Measurements from ENCODE around the gene PABPN1L. TPM values are rescaled to one million over a fixed set of nuclear protein-coding genes. Genes with fewer than 3 reads are reported as not detected.

The PABPN1L gene
- total RNA-seq, 6 experiments from 2014 or later: 0.37 TPM; not detected in 5

- intact Hi-C loops (cut with DNase I): no loop called here
- H3K36me3 ChIP-seq: peaks cover 0 to 8% (median 2%) of the 10 kb centered on the region in 4 donors
- H3K27ac ChIP-seq: no peak overlapping the region
- ATAC-seq (no peak), DNase-seq (no peak)
- no peak for TF ChIP-seq POLR2A (IDR thresholded peaks at IDR 0.05)
- no peak for TF ChIP-seq CTCF (IDR thresholded peaks at IDR 0.05)
- no peak overlapping the region for H3K4me3 ChIP-seq
- H3K4me1 ChIP-seq: no peaks in the 10 kb centered on the region
- no peaks in the 10 kb centered on the region for H3K27me3 ChIP-seq
- 100% methylated on average over 1 of the region's 25 CpGs for WGBS (ENCODE audit: insufficient coverage, low coverage, low lambda C conversion rate, missing lambda C conversion rate)
- no peaks in the 10 kb centered on the region for H3K9me3 ChIP-seq
Measured at GRCh38 chr16:88842806-88843205, 23.7 kb downstream of the PABPN1L start.

- Histone ChIP-seq H3K4me3 (no peak overlapping the region), H3K27ac (no peak overlapping the region), H3K36me3 (peaks cover 0 to 8% (median 2%) of the 10 kb centered on the region in 4 donors), H3K27me3 (no peaks in the 10 kb centered on the region), H3K4me1 (no peaks in the 10 kb centered on the region), H3K9me3 (no peaks in the 10 kb centered on the region)
- no peak for ATAC-seq
- DNase-seq: no peak
- intact Hi-C loops (cut with DNase I): no loop called here
- 100% methylated on average over 5 of the region's 15 CpGs for WGBS (ENCODE audit: insufficient coverage, low coverage, low lambda C conversion rate, missing lambda C conversion rate)
- TF ChIP-seq POLR2A (IDR thresholded peaks at IDR 0.05): no peak
- no peak for TF ChIP-seq CTCF (IDR thresholded peaks at IDR 0.05)
Measured at GRCh38 chr16:88842308-88842756, 24.1 kb downstream of the PABPN1L start.

- no peak for TF ChIP-seq POLR2A (IDR thresholded peaks at IDR 0.05)
- no peak for TF ChIP-seq CTCF (IDR thresholded peaks at IDR 0.05)
- H3K4me1 ChIP-seq: no peaks in the 10 kb centered on the region
- no peak overlapping the region for H3K4me3 ChIP-seq
- ATAC-seq (no peak), DNase-seq (no peak)
- WGBS (ENCODE audit: insufficient coverage, low coverage, low lambda C conversion rate, missing lambda C conversion rate): no CpG with 5 or more reads among the region's 40 CpGs
- H3K36me3 ChIP-seq: peaks cover 0 to 8% (median 2%) of the 10 kb centered on the region in 4 donors
- H3K27ac ChIP-seq: no peak overlapping the region
- intact Hi-C loops (cut with DNase I): no loop called here
- H3K27me3 ChIP-seq: no peaks in the 10 kb centered on the region
- H3K9me3 ChIP-seq: no peaks in the 10 kb centered on the region
Measured at GRCh38 chr16:88841521-88842307, 24.7 kb downstream of the PABPN1L start.

GRCh38 chr16:88840600-88841215, 25.8 kb downstream of the PABPN1L start:
- ATAC-seq (no peak), DNase-seq (no peak)
- intact Hi-C loops (cut with DNase I): no loop called here
- Histone ChIP-seq H3K36me3 (peaks cover 0 to 8% (median 2%) of the 10 kb centered on the region in 4 donors), H3K27me3 (no peaks in the 10 kb centered on the region), H3K4me3 (no peak overlapping the region), H3K4me1 (no peaks in the 10 kb centered on the region), H3K27ac (no peak overlapping the region), H3K9me3 (no peaks in the 10 kb centered on the region)
- TF ChIP-seq POLR2A (IDR thresholded peaks at IDR 0.05) (no peak), CTCF (IDR thresholded peaks at IDR 0.05) (no peak)
- WGBS (ENCODE audit: insufficient coverage, low coverage, low lambda C conversion rate, missing lambda C conversion rate): 90% methylated on average over 2 of the region's 30 CpGs

Measured in right lobe of liver (tissue), 6 donors.